HL-60 (cell line): ENCODE results near the gene KRTAP10-7.

Experiments
- DNase-seq, 2 experiments: peaks; one replicate each; pipeline ENCODE4 v3.0.0-alpha.2; 2010 to 2020; ENCODE audit warnings: low read depth in 1 of 2, low spot score in 1 of 2
- H3K27ac ChIP-seq: fragments of 250-450 bp; sonication (Bioruptor Pico); replicated peaks from 2 replicates; pipeline ENCODE4 v1.5.1; 2020; ENCODE audit warnings: mild to moderate bottlenecking, moderate library complexity
- H3K27me3 ChIP-seq: fragments of 250-450 bp; sonication (Bioruptor Pico); 2 replicates; pipeline ENCODE4 v1.5.1; 2021; ENCODE audit warnings: mild to moderate bottlenecking, moderate library complexity; ENCODE audit not compliant: insufficient read depth, poor library complexity, severe bottlenecking
- H3K4me3 ChIP-seq: replicated peaks from 2 replicates; pipeline ENCODE4 v1.5.1; 2011; ENCODE audit warnings: mild to moderate bottlenecking, control low read depth, low read length; ENCODE audit not compliant: insufficient read depth
- CTCF ChIP-seq: IDR thresholded peaks from one replicate; pipeline ENCODE4 v1.5.1; 2011; ENCODE audit warnings: low read length, control low read depth, inconsistent platforms; ENCODE audit not compliant: insufficient read depth
- GABPA ChIP-seq: IDR thresholded peaks from 2 replicates; pipeline ENCODE4 v1.6.1; 2012; ENCODE audit warnings: low read depth
- POLR2AphosphoS5 ChIP-seq: IDR thresholded peaks from 2 replicates; pipeline ENCODE4 v1.6.1; 2012; ENCODE audit warnings: low read depth
- REST ChIP-seq: IDR thresholded peaks from 2 replicates; pipeline ENCODE4 v1.6.1; 2012; ENCODE audit warnings: low read depth; ENCODE audit not compliant: insufficient replicate concordance
- SPI1 ChIP-seq: IDR thresholded peaks from 2 replicates; pipeline ENCODE4 v1.6.1; 2012; ENCODE audit warnings: low read depth, mild to moderate bottlenecking, borderline replicate concordance

KRTAP10-7 gene

GRCh38 chr21:44564886-44565598 lies 35.4 kb upstream of the KRTAP10-7 start:
- DNase-seq, result no peak
- Histone ChIP-seq H3K4me3 (no peak overlapping the region), H3K27me3 (peaks cover 3% of the 10 kb centered on the region), H3K27ac (no peak overlapping the region)
- no peak for TF ChIP-seq SPI1

- Histone ChIP-seq H3K27me3 (no peaks in the 10 kb centered on the region), H3K4me3 (no peak overlapping the region), H3K27ac (no peak overlapping the region)
- no peak for DNase-seq
- no peak for TF ChIP-seq SPI1
- TF ChIP-seq POLR2AphosphoS5, result no peak
- TF ChIP-seq GABPA, result no peak
- no peak for TF ChIP-seq REST
- TF ChIP-seq CTCF, result no peak
These were observed 34.0 kb upstream of the KRTAP10-7 start for GRCh38 chr21:44566403-44566802.

- Histone ChIP-seq H3K27ac (no peak overlapping the region), H3K27me3 (no peaks in the 10 kb centered on the region), H3K4me3 (no peak overlapping the region)
- DNase-seq, result no peak
- no peak for TF ChIP-seq POLR2AphosphoS5
These were observed 32.8 kb upstream of the KRTAP10-7 start for GRCh38 chr21:44567481-44568171.

GRCh38 chr21:44568261-44568660 lies 32.1 kb upstream of the KRTAP10-7 start:
- DNase-seq, result no peak
- no peaks in the 10 kb centered on the region for H3K27me3 ChIP-seq
- no peak overlapping the region for H3K27ac ChIP-seq
- no peak overlapping the region for H3K4me3 ChIP-seq
- TF ChIP-seq POLR2AphosphoS5 (no peak), GABPA (no peak), SPI1 (no peak), CTCF (no peak), REST (no peak)
